GM23338 (cell line): Measurements from ENCODE around the gene TSPAN10.
A peak's percentile ranks its signal among the peaks of the same experiment; 100 is the strongest.

Experiments
- CREB1 ChIP-seq: fragments of 250-450 bp; sonication (Bioruptor Pico); IDR thresholded peaks from 2 replicates; pipeline ENCODE4 v1.5.0; 2020; ENCODE audit warnings: low read depth, mild to moderate bottlenecking, moderate library complexity
- CTCF ChIP-seq, 2 experiments: fragments of 200-600 bp in 1 of 2; sonication (generic) in 1 of 2; conservative IDR thresholded peaks; 2 replicates each; pipeline versions ENCODE4 v1.5.1 to v1.6.1; 2016 to 2017; ENCODE audit warnings: antibody characterized with exemption in 2 of 2, low read depth in 2 of 2, mild to moderate bottlenecking in 2 of 2, moderate library complexity in 1 of 2
- EZH2 ChIP-seq: fragments of 200-600 bp; sonication (generic); IDR thresholded peaks from one replicate; pipeline ENCODE4 v1.8.0; 2017; ENCODE audit warnings: antibody characterized with exemption, mild to moderate bottlenecking, low read depth; ENCODE audit not compliant: unreplicated experiment
- EZH2phosphoT487 ChIP-seq: fragments of 200-600 bp; sonication (generic); IDR thresholded peaks from one replicate; pipeline ENCODE4 v1.8.1; 2018; ENCODE audit warnings: antibody characterized with exemption; ENCODE audit not compliant: unreplicated experiment
- POLR2AphosphoS5 ChIP-seq: IDR thresholded peaks from 2 replicates; pipeline ENCODE4 v1.6.1; 2016; ENCODE audit warnings: antibody characterized with exemption, low read depth
- ZNF114 ChIP-seq: fragments of 250-450 bp; sonication (Bioruptor Pico); IDR thresholded peaks from 2 replicates; pipeline ENCODE4 v1.5.0; 2020; ENCODE audit warnings: mild to moderate bottlenecking, moderate library complexity

GRCh38 chr17:81666342-81667191 is 29.6 kb downstream of the TSPAN10 start, which contains the start of the genes CCDC137 and OXLD1:
- no peak for TF ChIP-seq CTCF (conservative IDR thresholded peaks at IDR 0.05; ENCODE audit: low read depth in 2 of 2)
- TF ChIP-seq CREB1 = peak; percentile 67
- TF ChIP-seq EZH2 = no peak
- TF ChIP-seq EZH2phosphoT487 = no peak
- no peak for TF ChIP-seq ZNF114 (CRISPR knock-in tag)
- peak; percentile 98 for TF ChIP-seq POLR2AphosphoS5
